ENCODE data around the gene TRPM2.

The TRPM2 gene

GRCh38 chr21:44487831-44488230, 134.4 kb downstream of the TRPM2 start:
- TF ChIP-seq ZFX (IDR thresholded peaks at IDR 0.05) (no peak), CTCF (conservative IDR thresholded peaks at IDR 0.05) (peak; percentile 82)

GRCh38 chr21:44489962-44490361, 136.5 kb downstream of the TRPM2 start:
- no peak overlapping the region for H3K27ac ChIP-seq
- peak; percentile 48 for TF ChIP-seq CTCF (conservative IDR thresholded peaks at IDR 0.05)
- no peak for TF ChIP-seq ZFX (IDR thresholded peaks at IDR 0.05)

More at GRCh38 chr21:44487831-44488230, 134.4 kb downstream of the TRPM2 start:
- no peak overlapping the region for H3K27ac ChIP-seq

- TF ChIP-seq CTCF (conservative IDR thresholded peaks at IDR 0.05) (no peak), ZFX (IDR thresholded peaks at IDR 0.05) (no peak)
- no peak overlapping the region for H3K27ac ChIP-seq
These were observed 137.0 kb downstream of the TRPM2 start for GRCh38 chr21:44490405-44490804.

- TF ChIP-seq CTCF (conservative IDR thresholded peaks at IDR 0.05) (no peak), ZFX (IDR thresholded peaks at IDR 0.05) (no peak)
- H3K27ac ChIP-seq, result no peak overlapping the region
These were observed 137.4 kb downstream of the TRPM2 start for GRCh38 chr21:44490816-44491215.

Measured in C4-2B (cell line).